ENCODE measurements around the gene CSF3R.

The CSF3R gene

DNA sequence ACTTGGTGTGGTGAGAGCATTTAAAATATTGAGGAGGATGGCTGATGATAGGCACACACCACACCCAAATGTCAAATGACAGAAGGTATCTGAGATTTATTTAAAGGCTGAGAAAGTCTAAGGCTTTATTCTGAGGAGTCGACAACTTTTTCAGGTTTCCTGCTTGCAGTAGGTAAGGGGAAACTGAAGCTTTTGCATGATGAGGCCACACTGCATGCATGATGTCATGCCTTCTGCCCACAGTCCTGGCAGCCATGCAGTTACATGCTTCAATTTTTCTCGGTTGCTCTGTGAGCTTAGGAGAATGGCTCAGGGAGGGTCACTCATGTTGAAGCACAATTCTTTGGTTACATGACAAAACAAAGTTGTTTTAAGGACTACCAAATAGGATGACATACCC is 39.4 kb downstream of the CSF3R start:
- ATAC-seq (ENCODE audit: low read depth): no peak

DNA sequence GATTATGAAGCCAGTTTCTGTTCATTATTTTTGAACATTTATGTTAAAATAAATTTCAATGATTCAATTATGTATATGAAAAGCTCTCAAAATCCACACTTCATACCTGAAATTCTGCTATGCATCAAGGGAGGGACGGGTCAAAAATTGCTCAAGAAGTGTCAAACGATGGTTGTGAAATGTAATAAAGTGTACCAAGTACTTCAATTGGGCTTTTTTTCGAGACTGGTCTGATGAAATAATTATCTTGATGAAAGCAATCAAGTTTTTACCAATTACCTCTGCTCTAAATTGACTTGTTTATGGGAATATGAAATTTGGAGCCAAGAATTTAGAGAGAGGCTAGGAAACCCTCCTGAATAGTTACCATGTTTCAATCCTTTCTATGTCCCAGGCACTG is 40.4 kb downstream of the CSF3R start:
- H3K27me3 ChIP-seq (ENCODE audit: insufficient read depth, poor library complexity, severe bottlenecking): no peaks in the 10 kb centered on the region
- no peaks in the 10 kb centered on the region for H3K9me3 ChIP-seq (ENCODE audit: severe bottlenecking)
- ATAC-seq (ENCODE audit: low read depth) (no peak), DNase-seq (ENCODE audit: low spot score) (no peak)
- TF ChIP-seq, protein P1, sequence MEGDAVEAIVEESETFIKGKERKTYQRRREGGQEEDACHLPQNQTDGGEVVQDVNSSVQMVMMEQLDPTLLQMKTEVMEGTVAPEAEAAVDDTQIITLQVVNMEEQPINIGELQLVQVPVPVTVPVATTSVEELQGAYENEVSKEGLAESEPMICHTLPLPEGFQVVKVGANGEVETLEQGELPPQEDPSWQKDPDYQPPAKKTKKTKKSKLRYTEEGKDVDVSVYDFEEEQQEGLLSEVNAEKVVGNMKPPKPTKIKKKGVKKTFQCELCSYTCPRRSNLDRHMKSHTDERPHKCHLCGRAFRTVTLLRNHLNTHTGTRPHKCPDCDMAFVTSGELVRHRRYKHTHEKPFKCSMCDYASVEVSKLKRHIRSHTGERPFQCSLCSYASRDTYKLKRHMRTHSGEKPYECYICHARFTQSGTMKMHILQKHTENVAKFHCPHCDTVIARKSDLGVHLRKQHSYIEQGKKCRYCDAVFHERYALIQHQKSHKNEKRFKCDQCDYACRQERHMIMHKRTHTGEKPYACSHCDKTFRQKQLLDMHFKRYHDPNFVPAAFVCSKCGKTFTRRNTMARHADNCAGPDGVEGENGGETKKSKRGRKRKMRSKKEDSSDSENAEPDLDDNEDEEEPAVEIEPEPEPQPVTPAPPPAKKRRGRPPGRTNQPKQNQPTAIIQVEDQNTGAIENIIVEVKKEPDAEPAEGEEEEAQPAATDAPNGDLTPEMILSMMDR (IDR thresholded peaks at IDR 0.05; ENCODE audit: poor library complexity, severe bottlenecking): no peak
- H3K27ac ChIP-seq (ENCODE audit: poor library complexity, severe bottlenecking): no peak overlapping the region
- H3K4me3 ChIP-seq (ENCODE audit: severe bottlenecking): no peak overlapping the region
- no peaks in the 10 kb centered on the region for H3K36me3 ChIP-seq (ENCODE audit: low read depth)
- peaks cover 3% of the 10 kb centered on the region for H3K4me1 ChIP-seq (ENCODE audit: insufficient read depth, poor library complexity, severe bottlenecking)

More for the DNA sequence above, 39.4 kb downstream of the CSF3R start:
- Histone ChIP-seq H3K4me1 (ENCODE audit: insufficient read depth, poor library complexity, severe bottlenecking) (peaks cover 3% of the 10 kb centered on the region), H3K9me3 (ENCODE audit: severe bottlenecking) (no peaks in the 10 kb centered on the region), H3K36me3 (ENCODE audit: low read depth) (no peaks in the 10 kb centered on the region), H3K27ac (ENCODE audit: poor library complexity, severe bottlenecking) (no peak overlapping the region), H3K4me3 (ENCODE audit: severe bottlenecking) (no peak overlapping the region), H3K27me3 (ENCODE audit: insufficient read depth, poor library complexity, severe bottlenecking) (no peaks in the 10 kb centered on the region)
- no peak for DNase-seq (ENCODE audit: low spot score)
- TF ChIP-seq, protein P1 (IDR thresholded peaks at IDR 0.05; ENCODE audit: poor library complexity, severe bottlenecking): no peak

- H3K36me3 ChIP-seq (ENCODE audit: low read depth): no peaks in the 10 kb centered on the region
- peaks cover 13% of the 10 kb centered on the region for H3K4me1 ChIP-seq (ENCODE audit: insufficient read depth, poor library complexity, severe bottlenecking)
- no peak overlapping the region for H3K27ac ChIP-seq (ENCODE audit: poor library complexity, severe bottlenecking)
- no peaks in the 10 kb centered on the region for H3K27me3 ChIP-seq (ENCODE audit: insufficient read depth, poor library complexity, severe bottlenecking)
- no peak overlapping the region for H3K4me3 ChIP-seq (ENCODE audit: severe bottlenecking)
- TF ChIP-seq, protein P1 (IDR thresholded peaks at IDR 0.05; ENCODE audit: poor library complexity, severe bottlenecking): no peak
- no peaks in the 10 kb centered on the region for H3K9me3 ChIP-seq (ENCODE audit: severe bottlenecking)
- DNase-seq (ENCODE audit: low spot score) (no peak), ATAC-seq (ENCODE audit: low read depth) (no peak)
These were observed 42.1 kb downstream of the CSF3R start for GRCh38 chr1:36440646-36441045.

DNA sequence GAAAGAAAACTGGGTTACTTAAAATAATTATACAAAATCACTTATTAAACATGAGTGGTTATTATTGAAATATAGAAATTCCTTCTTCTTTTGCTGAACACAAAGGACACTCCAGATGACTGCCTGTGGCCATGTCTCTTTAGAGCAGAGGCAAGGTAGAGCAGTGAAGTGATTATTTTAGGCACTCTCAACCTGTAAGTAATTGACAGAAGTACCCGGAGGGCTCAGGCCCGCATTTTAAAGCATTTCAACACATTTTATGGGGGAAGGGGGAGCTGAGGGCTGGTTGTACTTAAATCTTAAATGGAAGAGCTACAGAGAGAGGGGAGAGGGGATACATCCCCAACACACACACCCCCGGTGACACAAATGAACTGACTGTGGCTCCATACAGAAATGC is 42.7 kb downstream of the CSF3R start:
- ATAC-seq (ENCODE audit: low read depth): no peak
- peaks cover 13% of the 10 kb centered on the region for H3K4me1 ChIP-seq (ENCODE audit: insufficient read depth, poor library complexity, severe bottlenecking)

DNA sequence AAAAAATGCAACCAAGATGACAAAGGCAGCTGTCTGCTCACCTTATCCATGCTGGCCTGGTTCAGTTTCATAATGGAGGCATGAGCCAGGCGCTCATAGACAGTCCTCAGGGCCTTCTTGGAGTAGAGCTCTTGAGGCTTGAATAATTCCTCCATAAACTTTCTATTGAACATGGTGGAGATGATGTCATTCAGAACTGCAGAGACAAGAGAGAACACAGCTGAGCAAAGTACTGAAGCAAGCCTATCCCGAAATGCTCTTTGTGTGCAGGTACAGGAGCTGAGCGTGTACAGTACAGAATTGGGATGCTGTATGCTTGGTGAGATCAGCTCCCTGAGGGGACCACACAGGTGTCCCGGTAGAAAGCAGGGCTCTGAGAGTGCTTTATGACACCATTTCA is 44.0 kb downstream of the CSF3R start:
- Histone ChIP-seq H3K4me3 (ENCODE audit: severe bottlenecking) (no peak overlapping the region), H3K36me3 (ENCODE audit: low read depth) (no peaks in the 10 kb centered on the region), H3K4me1 (ENCODE audit: insufficient read depth, poor library complexity, severe bottlenecking) (peaks cover 13% of the 10 kb centered on the region), H3K9me3 (ENCODE audit: severe bottlenecking) (no peaks in the 10 kb centered on the region), H3K27me3 (ENCODE audit: insufficient read depth, poor library complexity, severe bottlenecking) (no peaks in the 10 kb centered on the region), H3K27ac (ENCODE audit: poor library complexity, severe bottlenecking) (no peak overlapping the region)
- ATAC-seq (ENCODE audit: low read depth) (no peak), DNase-seq (ENCODE audit: low spot score) (no peak)
- TF ChIP-seq, protein P1 (IDR thresholded peaks at IDR 0.05; ENCODE audit: poor library complexity, severe bottlenecking): no peak

More for the DNA sequence above, 42.7 kb downstream of the CSF3R start:
- TF ChIP-seq, protein P1 (IDR thresholded peaks at IDR 0.05; ENCODE audit: poor library complexity, severe bottlenecking): no peak
- Histone ChIP-seq H3K9me3 (ENCODE audit: severe bottlenecking) (no peaks in the 10 kb centered on the region), H3K27me3 (ENCODE audit: insufficient read depth, poor library complexity, severe bottlenecking) (no peaks in the 10 kb centered on the region), H3K4me3 (ENCODE audit: severe bottlenecking) (no peak overlapping the region), H3K36me3 (ENCODE audit: low read depth) (no peaks in the 10 kb centered on the region), H3K27ac (ENCODE audit: poor library complexity, severe bottlenecking) (no peak overlapping the region)
- DNase-seq (ENCODE audit: low spot score): no peak
